Activated CD4-positive, alpha-beta T cell treated with anti-CD3 and anti-CD28 coated beads, Interleukin-2, amount 10 ng/mL, durations not matched to agents 24 days and 14 days (primary cell): ENCODE measurements around the gene EIF2B2. TPM values are rescaled to one million over a fixed set of nuclear protein-coding genes. Genes with fewer than 3 reads are reported as not detected.
A peak's percentile ranks its signal among the peaks of the same experiment; 100 is the strongest.
"Not testable (repeated sequence)": the region's sequence is repeated elsewhere in the genome, so short reads cannot be mapped to it uniquely, and the experiment has no call there.

Experiments used
- DNase-seq: peaks from one replicate; pipeline ENCODE4 v3.0.0; 2022
- H3K27ac Mint-ChIP-seq: one replicate; pipeline ENCODE4 v1.8.0; 2022; ENCODE audit warnings: mild to moderate bottlenecking, mixed read lengths
- H3K27me3 Mint-ChIP-seq: one replicate; pipeline ENCODE4 v1.8.0; 2022; ENCODE audit warnings: mixed read lengths
- H3K36me3 Mint-ChIP-seq: one replicate; pipeline ENCODE4 v1.8.0; 2022; ENCODE audit warnings: low read depth, mild to moderate bottlenecking, mixed read lengths
- H3K4me1 Mint-ChIP-seq: one replicate; pipeline ENCODE4 v1.8.0; 2021; ENCODE audit warnings: mixed read lengths
- H3K4me3 Mint-ChIP-seq: one replicate; pipeline ENCODE4 v1.8.0; 2022; ENCODE audit warnings: mild to moderate bottlenecking, moderate library complexity, mixed read lengths
- H3K9me3 Mint-ChIP-seq: one replicate; pipeline ENCODE4 v1.8.0; 2021; ENCODE audit warnings: mixed read lengths
- intact Hi-C: fragments of 100-400 bp; cut with micrococcal nuclease; formaldehyde crosslinking; loops from one replicate; pipeline ENCODE4 v1.15.1; 2023
- total RNA-seq: library from RNA; stranded (reverse); gene quantifications from 2 replicates; pipeline ENCODE4 v1.2.3, GENCODE V29; 2022

The EIF2B2 gene
- total RNA-seq, 1 donor from 2014 or later, result 53.3 TPM

- DNase-seq, intact Hi-C loops, H3K9me3 Mint-ChIP-seq, H3K36me3 Mint-ChIP-seq, H3K27ac Mint-ChIP-seq, H3K4me3 Mint-ChIP-seq, H3K4me1 Mint-ChIP-seq, H3K27me3 Mint-ChIP-seq: not testable (repeated sequence)
These were observed 8.5 kb upstream of the EIF2B2 start for GRCh38 chr14:74994182-74994581.

- DNase-seq, H3K27me3 Mint-ChIP-seq, H3K36me3 Mint-ChIP-seq, intact Hi-C loops, H3K9me3 Mint-ChIP-seq, H3K27ac Mint-ChIP-seq, H3K4me1 Mint-ChIP-seq, H3K4me3 Mint-ChIP-seq: not testable (repeated sequence)
These were observed 6.9 kb upstream of the EIF2B2 start for GRCh38 chr14:74995781-74996180.

- no peak overlapping the region for H3K4me3 Mint-ChIP-seq
- H3K27me3 Mint-ChIP-seq, result peaks cover 8% of the 10 kb centered on the region
- no peak for DNase-seq
- peaks cover 31% of the 10 kb centered on the region for H3K4me1 Mint-ChIP-seq
- peaks cover 3% of the 10 kb centered on the region for H3K9me3 Mint-ChIP-seq
- no peak overlapping the region for H3K27ac Mint-ChIP-seq
- intact Hi-C loops, result loop anchor here (5.0 kb wide), 1 partner anchor 59 kb away; no protein-coding TSS in a partner anchor
- peaks cover 28% of the 10 kb centered on the region for H3K36me3 Mint-ChIP-seq
These were observed 1.5 kb upstream of the EIF2B2 start for GRCh38 chr14:75001261-75001660.

GRCh38 chr14:75001899-75002298, 822 bp upstream of the EIF2B2 start:
- Mint-ChIP-seq H3K4me3 (peak overlapping the region; percentile 99), H3K4me1 (peaks cover 34% of the 10 kb centered on the region), H3K27ac (peak overlapping the region; percentile 94), H3K36me3 (peaks cover 35% of the 10 kb centered on the region), H3K9me3 (peaks cover 3% of the 10 kb centered on the region), H3K27me3 (peaks cover 8% of the 10 kb centered on the region)
- no peak for DNase-seq
- intact Hi-C loops, result loop anchor here (1.0 to 5.0 kb wide), 6 partner anchors 9 to 292 kb away; partner anchors contain the start of genes RPS6KL1, TMED10 and ZC2HC1C

GRCh38 chr14:75003250-75004027, 718 bp downstream of the EIF2B2 start:
- peaks cover 47% of the 10 kb centered on the region for H3K36me3 Mint-ChIP-seq
- H3K4me3 Mint-ChIP-seq, result peak overlapping the region; percentile 99
- H3K27ac Mint-ChIP-seq, result peak overlapping the region; percentile 94
- H3K4me1 Mint-ChIP-seq, result peaks cover 35% of the 10 kb centered on the region
- peak; percentile 72 for DNase-seq
- peaks cover 3% of the 10 kb centered on the region for H3K9me3 Mint-ChIP-seq
- peaks cover 8% of the 10 kb centered on the region for H3K27me3 Mint-ChIP-seq
- intact Hi-C loops, result loop anchor here (2.0 to 5.0 kb wide), 3 partner anchors 61 to 173 kb away; partner anchors contain the start of genes TMED10 and ZC2HC1C

GRCh38 chr14:75005357-75005756, 2.6 kb downstream of the EIF2B2 start:
- no peak overlapping the region for H3K4me3 Mint-ChIP-seq
- intact Hi-C loops, result no loop called here
- peaks cover 65% of the 10 kb centered on the region for H3K36me3 Mint-ChIP-seq
- peaks cover 2% of the 10 kb centered on the region for H3K27me3 Mint-ChIP-seq
- no peak overlapping the region for H3K27ac Mint-ChIP-seq
- peaks cover 35% of the 10 kb centered on the region for H3K4me1 Mint-ChIP-seq
- peaks cover 3% of the 10 kb centered on the region for H3K9me3 Mint-ChIP-seq
- DNase-seq, result no peak

GRCh38 chr14:75009176-75009575, 6.5 kb downstream of the EIF2B2 start:
- intact Hi-C loops, result no loop called here
- H3K36me3 Mint-ChIP-seq, result peaks cover 82% of the 10 kb centered on the region
- H3K9me3 Mint-ChIP-seq, result no peaks in the 10 kb centered on the region
- H3K4me1 Mint-ChIP-seq, result peaks cover 29% of the 10 kb centered on the region
- no peak overlapping the region for H3K27ac Mint-ChIP-seq
- no peak overlapping the region for H3K4me3 Mint-ChIP-seq
- DNase-seq, result no peak
- no peaks in the 10 kb centered on the region for H3K27me3 Mint-ChIP-seq

GRCh38 chr14:75010472-75011093, 7.9 kb downstream of the EIF2B2 start:
- Mint-ChIP-seq H3K27ac (no peak overlapping the region), H3K36me3 (peaks cover 75% of the 10 kb centered on the region), H3K4me3 (no peak overlapping the region), H3K4me1 (peaks cover 17% of the 10 kb centered on the region), H3K9me3 (no peaks in the 10 kb centered on the region), H3K27me3 (no peaks in the 10 kb centered on the region)
- intact Hi-C loops, result loop anchor here (1.0 to 5.0 kb wide), 2 partner anchors 8 to 37 kb away; partner anchors contain the start of gene EIF2B2
- no peak for DNase-seq

GRCh38 chr14:75011356-75011994, 8.8 kb downstream of the EIF2B2 start:
- H3K4me1 Mint-ChIP-seq, result peaks cover 14% of the 10 kb centered on the region
- intact Hi-C loops, result loop anchor here (1.0 to 5.0 kb wide), 2 partner anchors 9 to 36 kb away; partner anchors contain the start of gene EIF2B2

GRCh38 chr14:75013290-75013689, 10.6 kb downstream of the EIF2B2 start:
- H3K4me3 Mint-ChIP-seq, result no peak overlapping the region
- H3K27ac Mint-ChIP-seq, result no peak overlapping the region
- peaks cover 10% of the 10 kb centered on the region for H3K4me1 Mint-ChIP-seq
- DNase-seq, result no peak
- H3K36me3 Mint-ChIP-seq, result peaks cover 69% of the 10 kb centered on the region
- H3K9me3 Mint-ChIP-seq, result no peaks in the 10 kb centered on the region
- intact Hi-C loops, result loop anchor here (5.0 kb wide), 1 partner anchor 34 kb away; no protein-coding TSS in a partner anchor
- H3K27me3 Mint-ChIP-seq, result no peaks in the 10 kb centered on the region

More at GRCh38 chr14:75011356-75011994, 8.8 kb downstream of the EIF2B2 start:
- H3K9me3 Mint-ChIP-seq, result no peaks in the 10 kb centered on the region
- peak overlapping the region; percentile 74 for H3K27ac Mint-ChIP-seq
- peaks cover 74% of the 10 kb centered on the region for H3K36me3 Mint-ChIP-seq
- DNase-seq, result no peak
- H3K27me3 Mint-ChIP-seq, result no peaks in the 10 kb centered on the region
- H3K4me3 Mint-ChIP-seq, result no peak overlapping the region

- Mint-ChIP-seq H3K27me3 (no peaks in the 10 kb centered on the region), H3K4me3 (no peak overlapping the region), H3K36me3 (peaks cover 62% of the 10 kb centered on the region), H3K27ac (no peak overlapping the region), H3K4me1 (peaks cover 10% of the 10 kb centered on the region), H3K9me3 (no peaks in the 10 kb centered on the region)
- DNase-seq, result no peak
- intact Hi-C loops, result no loop called here
These were observed 12.8 kb downstream of the EIF2B2 start for GRCh38 chr14:75015496-75015895.

GRCh38 chr14:75016815-75017214, 14.1 kb downstream of the EIF2B2 start:
- H3K4me1 Mint-ChIP-seq, result peaks cover 2% of the 10 kb centered on the region
- H3K36me3 Mint-ChIP-seq, result peaks cover 61% of the 10 kb centered on the region
- no peak overlapping the region for H3K4me3 Mint-ChIP-seq
- H3K27me3 Mint-ChIP-seq, result no peaks in the 10 kb centered on the region
- H3K9me3 Mint-ChIP-seq, result no peaks in the 10 kb centered on the region
- DNase-seq, result no peak
- no peak overlapping the region for H3K27ac Mint-ChIP-seq
- intact Hi-C loops, result no loop called here

- H3K27me3 Mint-ChIP-seq, result no peaks in the 10 kb centered on the region
- no peaks in the 10 kb centered on the region for H3K9me3 Mint-ChIP-seq
- no peak overlapping the region for H3K27ac Mint-ChIP-seq
- H3K4me3 Mint-ChIP-seq, result no peak overlapping the region
- no peak for DNase-seq
- intact Hi-C loops, result no loop called here
- no peaks in the 10 kb centered on the region for H3K4me1 Mint-ChIP-seq
- peaks cover 59% of the 10 kb centered on the region for H3K36me3 Mint-ChIP-seq
These were observed 16.0 kb downstream of the EIF2B2 start for GRCh38 chr14:75018694-75019093.

- no peak overlapping the region for H3K27ac Mint-ChIP-seq
- intact Hi-C loops, result no loop called here
- H3K4me3 Mint-ChIP-seq, result no peak overlapping the region
- H3K36me3 Mint-ChIP-seq, result peaks cover 38% of the 10 kb centered on the region
- no peaks in the 10 kb centered on the region for H3K9me3 Mint-ChIP-seq
- H3K27me3 Mint-ChIP-seq, result no peaks in the 10 kb centered on the region
- no peaks in the 10 kb centered on the region for H3K4me1 Mint-ChIP-seq
- no peak for DNase-seq
These were observed 19.9 kb downstream of the EIF2B2 start for GRCh38 chr14:75022655-75023054.
